GM12878 (cell line): ENCODE data around the gene AIFM1. TPM values are rescaled to one million over a fixed set of nuclear protein-coding genes. Genes with fewer than 3 reads are reported as not detected.

ENCODE experiments used
- ATAC-seq: fragments of 200-7000 bp; cut with Tn5 transposase; 3 replicates; pipeline ENCODE4 v1.9.1; 2020; ENCODE audit warnings: mild to moderate bottlenecking, moderate library complexity
- BruUV-seq: library from RNA; stranded (reverse); fragments of 400-500 nt; replicated peaks from 2 replicates; lab custom pipeline; 2021; lab: Mats Ljungman, UMichigan
- CTCF ChIA-PET: fragments of 300-600 bp; sonication (Branson Sonifier 250); formaldehyde crosslinking; extraction: SDS; loops from one replicate; lab custom pipeline; 2021; ENCODE audit warnings: inconsistent platforms; lab: Yijun Ruan, JAX
- POLR2A ChIA-PET: fragments of 350-600 bp; formaldehyde crosslinking; extraction: SDS; loops from one replicate; lab custom pipeline; 2021; ENCODE audit warnings: inconsistent platforms; lab: Charles Lee
- RAD21 ChIA-PET: fragments of 300-600 bp; sonication (Branson Sonifier 250); formaldehyde crosslinking; loops from one replicate; lab custom pipeline; 2023; ENCODE audit warnings: antibody characterized with exemption; ENCODE audit not compliant: unreplicated experiment; lab: Charles Lee
- SMC1A ChIA-PET: fragments of 300-600 bp; sonication (Branson Sonifier 250); formaldehyde crosslinking; loops from one replicate; lab custom pipeline; 2023; ENCODE audit not compliant: unreplicated experiment, uncharacterized antibody; lab: Charles Lee
- DNase-seq: peaks from one replicate; pipeline ENCODE4 v3.0.0-alpha.2; 2011; ENCODE audit warnings: low read depth, low spot score
- FAIRE-seq: peaks from 3 replicates; lab custom pipeline; 2011; peaks lifted over from hg19 to GRCh38; lab: Jason Lieb, UNC
- H2AFZ ChIP-seq: 2 replicates; pipeline ENCODE4 v1.6.0; 2011; ENCODE audit warnings: low read depth, low read length, control low read depth; ENCODE audit not compliant: control insufficient read depth
- H3K27ac ChIP-seq: 2 replicates; pipeline ENCODE4 v1.5.1; 2011; ENCODE audit warnings: control low read depth; ENCODE audit not compliant: control insufficient read depth, insufficient read depth
- H3K27me3 ChIP-seq, 2 experiments: replicated peaks in 1 of 2; 2 replicates each; pipeline versions ENCODE4 v1.6.0 to v1.6.1; 2011; ENCODE audit warnings: low read length in 1 of 2; ENCODE audit not compliant: control insufficient read depth in 2 of 2, insufficient read depth in 2 of 2
- H3K36me3 ChIP-seq, 2 experiments: 2 replicates each; pipeline ENCODE4 v1.5.1; 2011; ENCODE audit warnings: low read length in 1 of 2; ENCODE audit not compliant: control insufficient read depth in 2 of 2, insufficient read depth in 2 of 2
- H3K4me1 ChIP-seq: 2 replicates; pipeline ENCODE4 v1.6.1; 2011; ENCODE audit warnings: mild to moderate bottlenecking, low read length, moderate library complexity, mixed read lengths; ENCODE audit not compliant: control insufficient read depth, insufficient read depth
- H3K4me2 ChIP-seq: 2 replicates; pipeline ENCODE4 v1.6.0; 2011; ENCODE audit warnings: control low read depth; ENCODE audit not compliant: control insufficient read depth, insufficient read depth
- H3K4me3 ChIP-seq: fragments of 200-600 bp; sonication (generic); 2 replicates; pipeline ENCODE4 v1.5.1; 2016
- H3K79me2 ChIP-seq: 2 replicates; pipeline ENCODE4 v1.6.0; 2011; ENCODE audit warnings: low read length; ENCODE audit not compliant: control insufficient read depth, insufficient read depth
- H3K9ac ChIP-seq: 2 replicates; pipeline ENCODE4 v1.8.0; 2011; ENCODE audit warnings: low read length, control low read depth, mixed read lengths; ENCODE audit not compliant: control insufficient read depth, insufficient read depth
- H3K9me3 ChIP-seq: replicated peaks from 3 replicates; pipeline ENCODE4 v1.5.1; 2011; ENCODE audit warnings: mild to moderate bottlenecking, low read length; ENCODE audit not compliant: control insufficient read depth, insufficient read depth
- H4K20me1 ChIP-seq: 2 replicates; pipeline ENCODE4 v1.6.0; 2011; ENCODE audit not compliant: control insufficient read depth, insufficient read depth
- CHD4 ChIP-seq: fragments of 200-600 bp; sonication (generic); IDR thresholded peaks from 2 replicates; pipeline ENCODE4 v1.6.1; 2016; ENCODE audit warnings: mild to moderate bottlenecking
- CREM ChIP-seq: IDR thresholded peaks from 2 replicates; pipeline ENCODE4 v1.6.1; 2014; ENCODE audit warnings: antibody characterized with exemption, low read depth
- FOS ChIP-seq: IDR thresholded peaks from 3 replicates; pipeline ENCODE4 v1.6.1; 2011; ENCODE audit warnings: borderline replicate concordance; ENCODE audit not compliant: insufficient read length; ENCODE audit errors: extremely low read depth
- FOXM1 ChIP-seq: IDR thresholded peaks from 2 replicates; pipeline ENCODE4 v1.6.1; 2012; ENCODE audit warnings: low read depth, mild to moderate bottlenecking, inconsistent platforms, low read length, moderate library complexity
- GABPA ChIP-seq: IDR thresholded peaks from 2 replicates; pipeline ENCODE4 v1.6.1; 2014; ENCODE audit warnings: antibody characterized with exemption, low read depth, mild to moderate bottlenecking, inconsistent platforms
- HDGF ChIP-seq: fragments of 450-650 bp; IDR thresholded peaks from 2 replicates; pipeline ENCODE4 v1.6.1; 2016; ENCODE audit warnings: antibody characterized with exemption
- JUND ChIP-seq: IDR thresholded peaks from 2 replicates; pipeline ENCODE4 v1.6.1; 2012; ENCODE audit warnings: low read depth, mild to moderate bottlenecking, low read length, improper control_type of control experiment, moderate library complexity
- KLF5 ChIP-seq: fragments of 450-650 bp; IDR thresholded peaks from 2 replicates; pipeline ENCODE4 v1.6.1; 2014; ENCODE audit warnings: mild to moderate bottlenecking; ENCODE audit not compliant: partially characterized antibody
- RB1 ChIP-seq: fragments of 450-650 bp; formaldehyde crosslinking; IDR thresholded peaks from 2 replicates; pipeline ENCODE4 v1.6.1; 2017; ENCODE audit warnings: mild to moderate bottlenecking, borderline replicate concordance
- SMAD1 ChIP-seq: fragments of 450-650 bp; IDR thresholded peaks from 2 replicates; pipeline ENCODE4 v1.6.1; 2018; ENCODE audit warnings: mild to moderate bottlenecking, low read depth; ENCODE audit not compliant: partially characterized antibody
- TCF12 ChIP-seq: IDR thresholded peaks from 2 replicates; pipeline ENCODE4 v1.6.1; 2011; ENCODE audit warnings: low read depth, mild to moderate bottlenecking, low read length
- WRNIP1 ChIP-seq: IDR thresholded peaks from 2 replicates; pipeline ENCODE4 v1.6.1; 2011; ENCODE audit warnings: low read depth, low read length, improper control_type of control experiment, borderline replicate concordance
- WGBS: methylation state at CpG from one replicate; pipeline ENCODE4 v1.1.6; 2016; ENCODE audit warnings: low lambda C conversion rate; ENCODE audit not compliant: insufficient replicate concordance, insufficient coverage; ENCODE audit errors: missing lambda C conversion rate; 5-methylcytosine and 5-hydroxymethylcytosine counted together
- in situ Hi-C: fragments of 300-500 bp; cut with MboI; formaldehyde crosslinking; loops from 9 replicates; pipeline ENCODE4 v1.14.3; 2018; ENCODE audit warnings: mixed read lengths
- intact Hi-C: fragments of 100-400 bp; cut with micrococcal nuclease; formaldehyde crosslinking; loops from one replicate; pipeline ENCODE4 v1.14.2; 2022; ENCODE audit not compliant: unreplicated experiment
- polyA plus RNA-seq, 11 experiments: library from polyadenylated mRNA; depleted of rRNA in 4 of 11; unstranded in 6 of 11; stranded (reverse) in 5 of 11; fragments of >200 nt; fragmentation: Nextera tagmentation in 4 of 11; fragmentation: Illumina TruSeq in 1 of 11; extraction: Ambion mirVana in 4 of 11; extraction: Trizol in 1 of 11; gene quantifications; 1 replicate in 1 of 11; 2 replicates in 10 of 11; pipeline versions ENCODE4 v1.2.1 to v1.2.3, GENCODE V29; 2011 to 2016; ENCODE audit warnings: inconsistent platforms in 2 of 11, missing spikeins in 2 of 11, low read depth in 1 of 11
- total RNA-seq, 4 experiments: library from RNA; depleted of rRNA in 3 of 4; stranded (reverse); fragments of >200 nt in 3 of 4; fragmentation: Illumina TruSeq in 1 of 4; extraction: Trizol in 1 of 4; gene quantifications; 2 replicates each; pipeline versions ENCODE4 v1.2.1 to v1.2.3, GENCODE V29; 2013 to 2021
- TF ChIP-seq, protein P1 (sequence below): fragments of 450-650 bp; IDR thresholded peaks from 2 replicates; pipeline ENCODE4 v1.6.1; 2017; ENCODE audit warnings: antibody characterized with exemption, mild to moderate bottlenecking, moderate library complexity
- TF ChIP-seq, protein P2 (sequence below): IDR thresholded peaks from 2 replicates; pipeline ENCODE4 v1.6.1; 2012; ENCODE audit warnings: low read depth, low read length, improper control_type of control experiment
- TF ChIP-seq, protein P3 (sequence below): IDR thresholded peaks from 2 replicates; pipeline ENCODE4 v1.6.1; 2011; ENCODE audit warnings: low read depth, mild to moderate bottlenecking, low read length, moderate library complexity, borderline replicate concordance; ENCODE audit errors: extremely low read depth
- TF ChIP-seq, protein P4 (sequence below): fragments of 450-650 bp; IDR thresholded peaks from 2 replicates; pipeline ENCODE4 v1.6.1; 2017; ENCODE audit warnings: mild to moderate bottlenecking, moderate library complexity

The AIFM1 gene
- total and polyA plus RNA-seq, 10 of the 15 experiments (the other 5 are each of a cell fraction or from before 2014, with no cell fraction given) = 44.2 to 121 (median 80.0) TPM

DNA sequence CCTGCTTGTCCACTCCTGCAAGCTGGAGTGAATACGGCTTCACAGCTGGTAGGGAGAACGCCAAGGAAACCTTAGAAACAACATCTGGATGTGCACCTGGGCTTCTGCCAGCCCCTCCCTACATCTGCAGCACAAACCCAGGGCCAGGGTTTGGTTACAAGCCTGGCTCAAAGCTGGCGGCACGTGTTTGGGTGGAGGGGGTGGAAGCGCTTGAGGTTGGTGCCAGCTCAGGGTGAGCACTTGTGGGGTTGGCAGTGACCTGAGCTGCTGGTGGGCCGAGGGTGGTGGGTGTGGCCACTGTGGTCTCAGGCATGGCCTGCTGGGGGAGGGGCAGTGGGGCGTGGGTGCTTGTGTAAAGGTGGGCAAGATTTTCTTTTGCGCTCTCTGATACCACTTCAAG is 70.9 kb downstream of the AIFM1 start:
- Histone ChIP-seq H3K79me2 (peaks cover 43% of the 10 kb centered on the region), H3K4me3 (no peak overlapping the region)
- DNase-seq = no peak
- intact Hi-C loops = no loop called here
- TF ChIP-seq GABPA (no peak), WRNIP1 (no peak), CREM (no peak), RB1 (no peak), TCF12 (no peak), SMAD1 (no peak), FOS (no peak), CHD4 (no peak), FOXM1 (no peak), KLF5 (no peak), HDGF (no peak), JUND (no peak)
- TF ChIP-seq, protein P1, sequence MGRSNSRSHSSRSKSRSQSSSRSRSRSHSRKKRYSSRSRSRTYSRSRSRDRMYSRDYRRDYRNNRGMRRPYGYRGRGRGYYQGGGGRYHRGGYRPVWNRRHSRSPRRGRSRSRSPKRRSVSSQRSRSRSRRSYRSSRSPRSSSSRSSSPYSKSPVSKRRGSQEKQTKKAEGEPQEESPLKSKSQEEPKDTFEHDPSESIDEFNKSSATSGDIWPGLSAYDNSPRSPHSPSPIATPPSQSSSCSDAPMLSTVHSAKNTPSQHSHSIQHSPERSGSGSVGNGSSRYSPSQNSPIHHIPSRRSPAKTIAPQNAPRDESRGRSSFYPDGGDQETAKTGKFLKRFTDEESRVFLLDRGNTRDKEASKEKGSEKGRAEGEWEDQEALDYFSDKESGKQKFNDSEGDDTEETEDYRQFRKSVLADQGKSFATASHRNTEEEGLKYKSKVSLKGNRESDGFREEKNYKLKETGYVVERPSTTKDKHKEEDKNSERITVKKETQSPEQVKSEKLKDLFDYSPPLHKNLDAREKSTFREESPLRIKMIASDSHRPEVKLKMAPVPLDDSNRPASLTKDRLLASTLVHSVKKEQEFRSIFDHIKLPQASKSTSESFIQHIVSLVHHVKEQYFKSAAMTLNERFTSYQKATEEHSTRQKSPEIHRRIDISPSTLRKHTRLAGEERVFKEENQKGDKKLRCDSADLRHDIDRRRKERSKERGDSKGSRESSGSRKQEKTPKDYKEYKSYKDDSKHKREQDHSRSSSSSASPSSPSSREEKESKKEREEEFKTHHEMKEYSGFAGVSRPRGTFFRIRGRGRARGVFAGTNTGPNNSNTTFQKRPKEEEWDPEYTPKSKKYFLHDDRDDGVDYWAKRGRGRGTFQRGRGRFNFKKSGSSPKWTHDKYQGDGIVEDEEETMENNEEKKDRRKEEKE = no peak
- TF ChIP-seq, protein P2, sequence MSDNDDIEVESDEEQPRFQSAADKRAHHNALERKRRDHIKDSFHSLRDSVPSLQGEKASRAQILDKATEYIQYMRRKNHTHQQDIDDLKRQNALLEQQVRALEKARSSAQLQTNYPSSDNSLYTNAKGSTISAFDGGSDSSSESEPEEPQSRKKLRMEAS = no peak
- TF ChIP-seq, protein P3, sequence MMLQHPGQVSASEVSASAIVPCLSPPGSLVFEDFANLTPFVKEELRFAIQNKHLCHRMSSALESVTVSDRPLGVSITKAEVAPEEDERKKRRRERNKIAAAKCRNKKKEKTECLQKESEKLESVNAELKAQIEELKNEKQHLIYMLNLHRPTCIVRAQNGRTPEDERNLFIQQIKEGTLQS = no peak
- TF ChIP-seq, protein P4, sequence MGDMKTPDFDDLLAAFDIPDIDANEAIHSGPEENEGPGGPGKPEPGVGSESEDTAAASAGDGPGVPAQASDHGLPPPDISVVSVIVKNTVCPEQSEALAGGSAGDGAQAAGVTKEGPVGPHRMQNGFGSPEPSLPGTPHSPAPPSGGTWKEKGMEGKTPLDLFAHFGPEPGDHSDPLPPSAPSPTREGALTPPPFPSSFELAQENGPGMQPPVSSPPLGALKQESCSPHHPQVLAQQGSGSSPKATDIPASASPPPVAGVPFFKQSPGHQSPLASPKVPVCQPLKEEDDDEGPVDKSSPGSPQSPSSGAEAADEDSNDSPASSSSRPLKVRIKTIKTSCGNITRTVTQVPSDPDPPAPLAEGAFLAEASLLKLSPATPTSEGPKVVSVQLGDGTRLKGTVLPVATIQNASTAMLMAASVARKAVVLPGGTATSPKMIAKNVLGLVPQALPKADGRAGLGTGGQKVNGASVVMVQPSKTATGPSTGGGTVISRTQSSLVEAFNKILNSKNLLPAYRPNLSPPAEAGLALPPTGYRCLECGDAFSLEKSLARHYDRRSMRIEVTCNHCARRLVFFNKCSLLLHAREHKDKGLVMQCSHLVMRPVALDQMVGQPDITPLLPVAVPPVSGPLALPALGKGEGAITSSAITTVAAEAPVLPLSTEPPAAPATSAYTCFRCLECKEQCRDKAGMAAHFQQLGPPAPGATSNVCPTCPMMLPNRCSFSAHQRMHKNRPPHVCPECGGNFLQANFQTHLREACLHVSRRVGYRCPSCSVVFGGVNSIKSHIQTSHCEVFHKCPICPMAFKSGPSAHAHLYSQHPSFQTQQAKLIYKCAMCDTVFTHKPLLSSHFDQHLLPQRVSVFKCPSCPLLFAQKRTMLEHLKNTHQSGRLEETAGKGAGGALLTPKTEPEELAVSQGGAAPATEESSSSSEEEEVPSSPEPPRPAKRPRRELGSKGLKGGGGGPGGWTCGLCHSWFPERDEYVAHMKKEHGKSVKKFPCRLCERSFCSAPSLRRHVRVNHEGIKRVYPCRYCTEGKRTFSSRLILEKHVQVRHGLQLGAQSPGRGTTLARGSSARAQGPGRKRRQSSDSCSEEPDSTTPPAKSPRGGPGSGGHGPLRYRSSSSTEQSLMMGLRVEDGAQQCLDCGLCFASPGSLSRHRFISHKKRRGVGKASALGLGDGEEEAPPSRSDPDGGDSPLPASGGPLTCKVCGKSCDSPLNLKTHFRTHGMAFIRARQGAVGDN = no peak
- TF ChIP-seq, all 136 proteins: peak for 0
- ATAC-seq (no peak), FAIRE-seq (no peak)
- ChIA-PET CTCF (interaction anchor here (1.0 to 1.5 kb wide), 3 partner anchors 14 to 26 kb away, joined by 3 to 12 read pairs (median 6); no protein-coding TSS in a partner anchor), SMC1A (interaction anchor here (1.1 to 2.0 kb wide), 2 partner anchors 14 to 76 kb away, joined by 4 to 6 read pairs; no protein-coding TSS in a partner anchor), POLR2A (interaction anchor here (0.5 to 1.7 kb wide), 4 partner anchors 8 to 27 kb away, joined by 3 to 6 read pairs (median 4); no protein-coding TSS in a partner anchor), RAD21 (interaction anchor here (1.0 to 1.4 kb wide), 2 partner anchors 10 to 12 kb away, joined by 3 to 4 read pairs; no protein-coding TSS in a partner anchor)
- Histone ChIP-seq H3K27me3 (no peaks in the 10 kb centered on the region), H3K9me3 (no peaks in the 10 kb centered on the region), H3K27ac (no peak overlapping the region), H3K4me1 (peaks cover 17% of the 10 kb centered on the region), H3K36me3 (peaks cover 0 to 3% of the 10 kb centered on the region in 2 experiments; a peak in 1 of 4 replicates), H3K4me2 (no peak overlapping the region), H2AFZ (no peak overlapping the region), H4K20me1 (no peaks in the 10 kb centered on the region; the same call in 1 of the 2 replicates), H3K9ac (no peak overlapping the region)
- no TSS peak for BruUV-seq
- in situ Hi-C loops = no loop called here
- 73% methylated on average over 8 of the region's 8 CpGs for WGBS
